Prostate gland (tissue), 2 donors: ENCODE measurements around the gene SLC39A11. TPM values are rescaled to one million over a fixed set of nuclear protein-coding genes. Genes with fewer than 3 reads are reported as not detected.

Source experiments
- DNase-seq: peaks from one replicate; pipeline ENCODE4 v3.0.0-alpha.2; 2019; ENCODE audit warnings: low spot score
- H3K27ac ChIP-seq, 2 donors: fragments of 200-600 bp; sonication (generic); 2 replicates each; pipeline ENCODE4 v1.5.1; 2017 to 2019
- H3K27me3 ChIP-seq: fragments of 200-600 bp; sonication (generic); replicated peaks from 2 replicates; pipeline ENCODE4 v1.5.1; 2019; ENCODE audit not compliant: insufficient read depth
- H3K36me3 ChIP-seq, 2 donors: fragments of 200-600 bp; sonication (generic); 1 replicate in 1 of 2; 2 replicates in 1 of 2; pipeline versions ENCODE4 v1.5.1 to v1.8.1; 2017 to 2019
- H3K4me1 ChIP-seq: fragments of 200-600 bp; sonication (generic); replicated peaks from 2 replicates; pipeline ENCODE4 v1.5.1; 2019
- H3K4me3 ChIP-seq, 2 donors: fragments of 200-600 bp; sonication (generic); 2 replicates each; pipeline ENCODE4 v1.5.1; 2017 to 2019
- H3K9me3 ChIP-seq: fragments of 200-600 bp; sonication (generic); 2 replicates; pipeline ENCODE4 v1.5.1; 2017
- POLR2A ChIP-seq: fragments of 450-650 bp; IDR thresholded peaks from one replicate; pipeline ENCODE4 v1.6.1; 2016; ENCODE audit warnings: antibody characterized with exemption, mild to moderate bottlenecking
- POLR2AphosphoS5 ChIP-seq: sonication (generic); formaldehyde crosslinking; IDR thresholded peaks from one replicate; pipeline ENCODE4 v1.6.1; 2017; ENCODE audit warnings: antibody characterized with exemption
- WGBS: methylation state at CpG from one replicate; pipeline ENCODE4 v1.1.5; 2018; 5-methylcytosine and 5-hydroxymethylcytosine counted together
- intact Hi-C: fragments of 100-400 bp; cut with DNase I; formaldehyde crosslinking; loops from one replicate; pipeline ENCODE4 v1.14.2; 2022
- total RNA-seq, 2 donors: library from RNA; depleted of rRNA; stranded (reverse); fragments of >200 nt; gene quantifications; one replicate each; pipeline ENCODE4 v1.1.0, GENCODE V29; 2016
- TF ChIP-seq, protein P1 (sequence below), 4 experiments: fragments of 200-600 bp in 2 of 4; fragments of 450-650 bp in 2 of 4; sonication (generic) in 2 of 4; IDR thresholded peaks; 1 replicate in 3 of 4; 2 replicates in 1 of 4; pipeline ENCODE4 v1.5.1; 2016 to 2019; ENCODE audit warnings: antibody characterized with exemption in 4 of 4, mild to moderate bottlenecking in 2 of 4, moderate library complexity in 2 of 4

SLC39A11 gene
- total RNA-seq, 2 donors from 2014 or later: 15.1 to 29.7 TPM

DNA sequence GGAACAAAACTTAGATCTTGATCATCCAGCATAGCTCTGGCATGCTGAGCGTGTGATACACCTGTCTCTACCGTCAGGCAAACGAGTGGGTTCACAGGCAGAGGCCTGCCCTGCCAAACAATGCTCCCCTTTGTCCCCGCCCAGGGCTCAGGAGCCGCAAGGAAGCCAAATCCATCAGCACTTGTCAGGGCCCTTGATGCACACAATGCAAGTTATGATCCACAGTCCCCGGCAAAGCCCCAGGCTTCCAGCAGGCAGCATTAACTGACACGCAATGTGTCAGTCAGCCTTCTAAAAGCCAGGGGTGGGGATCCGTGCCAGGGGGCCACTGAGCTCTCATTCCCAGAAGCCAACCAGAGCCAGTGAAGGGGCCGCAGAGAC lies 460.9 kb downstream of the SLC39A11 start:
- Histone ChIP-seq H3K27ac (no peak overlapping the region), H3K9me3 (no peaks in the 10 kb centered on the region), H3K36me3 (no peaks in the 10 kb centered on the region), H3K4me3 (no peak overlapping the region), H3K4me1 (no peaks in the 10 kb centered on the region), H3K27me3 (no peaks in the 10 kb centered on the region)
- 68% methylated on average over 9 of the region's 9 CpGs for WGBS
- TF ChIP-seq POLR2A: no peak
- TF ChIP-seq POLR2AphosphoS5: no peak
- TF ChIP-seq, protein P1, sequence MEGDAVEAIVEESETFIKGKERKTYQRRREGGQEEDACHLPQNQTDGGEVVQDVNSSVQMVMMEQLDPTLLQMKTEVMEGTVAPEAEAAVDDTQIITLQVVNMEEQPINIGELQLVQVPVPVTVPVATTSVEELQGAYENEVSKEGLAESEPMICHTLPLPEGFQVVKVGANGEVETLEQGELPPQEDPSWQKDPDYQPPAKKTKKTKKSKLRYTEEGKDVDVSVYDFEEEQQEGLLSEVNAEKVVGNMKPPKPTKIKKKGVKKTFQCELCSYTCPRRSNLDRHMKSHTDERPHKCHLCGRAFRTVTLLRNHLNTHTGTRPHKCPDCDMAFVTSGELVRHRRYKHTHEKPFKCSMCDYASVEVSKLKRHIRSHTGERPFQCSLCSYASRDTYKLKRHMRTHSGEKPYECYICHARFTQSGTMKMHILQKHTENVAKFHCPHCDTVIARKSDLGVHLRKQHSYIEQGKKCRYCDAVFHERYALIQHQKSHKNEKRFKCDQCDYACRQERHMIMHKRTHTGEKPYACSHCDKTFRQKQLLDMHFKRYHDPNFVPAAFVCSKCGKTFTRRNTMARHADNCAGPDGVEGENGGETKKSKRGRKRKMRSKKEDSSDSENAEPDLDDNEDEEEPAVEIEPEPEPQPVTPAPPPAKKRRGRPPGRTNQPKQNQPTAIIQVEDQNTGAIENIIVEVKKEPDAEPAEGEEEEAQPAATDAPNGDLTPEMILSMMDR (IDR thresholded peaks at IDR 0.05): no peak
- intact Hi-C loops: no loop called here
- no peak for DNase-seq

DNA sequence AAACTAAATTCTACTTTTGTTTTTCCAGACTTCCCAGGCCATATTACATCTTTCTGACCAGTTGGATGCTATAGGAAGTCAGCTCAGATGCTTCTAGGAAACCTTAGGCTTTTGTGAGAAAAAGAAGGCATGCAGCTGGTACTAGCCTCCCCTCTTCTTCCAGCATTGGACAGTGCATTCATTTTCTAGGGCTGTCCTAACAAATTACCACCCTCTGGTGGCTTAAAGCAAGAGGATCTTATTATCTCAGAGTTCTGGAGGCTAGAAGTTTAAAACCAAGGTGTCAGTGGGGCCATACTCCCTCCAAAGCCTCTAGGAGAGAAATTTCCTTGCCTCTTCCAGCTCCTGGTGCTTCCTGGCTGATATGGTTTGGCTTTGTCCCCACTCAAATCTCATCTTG lies 467.8 kb downstream of the SLC39A11 start:
- Histone ChIP-seq H3K9me3 (no peaks in the 10 kb centered on the region), H3K4me3 (no peak overlapping the region), H3K27ac (no peak overlapping the region), H3K36me3 (no peaks in the 10 kb centered on the region), H3K27me3 (peaks cover 4% of the 10 kb centered on the region), H3K4me1 (no peaks in the 10 kb centered on the region)
- intact Hi-C loops: no loop called here
- no peak for TF ChIP-seq POLR2A
- TF ChIP-seq, protein P1 (IDR thresholded peaks at IDR 0.05): no peak
- TF ChIP-seq POLR2AphosphoS5: no peak
- DNase-seq: no peak

DNA sequence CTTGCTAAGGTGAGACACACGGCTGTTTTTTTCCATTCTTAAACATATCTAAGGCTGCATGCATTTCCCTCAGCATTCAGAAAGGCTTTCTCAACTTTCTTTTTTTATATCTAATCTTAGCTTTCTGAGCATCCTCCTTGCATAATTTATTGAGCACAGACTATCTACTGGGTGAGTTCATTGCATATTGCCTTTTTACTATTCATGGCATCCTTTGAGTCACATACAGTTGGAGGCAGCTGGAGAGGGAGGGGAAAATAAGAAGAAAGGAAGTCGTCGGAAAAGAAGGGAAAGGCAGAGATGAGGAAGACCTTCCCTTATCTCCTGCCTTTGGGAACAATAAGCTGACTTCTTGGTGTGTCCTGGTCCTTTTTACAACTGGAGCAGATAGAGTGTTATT lies 468.3 kb downstream of the SLC39A11 start:
- H3K27ac ChIP-seq: no peak overlapping the region
- WGBS: 76% methylated on average over 3 of the region's 3 CpGs
- H3K4me1 ChIP-seq: no peaks in the 10 kb centered on the region
- no peaks in the 10 kb centered on the region for H3K9me3 ChIP-seq
- TF ChIP-seq, protein P1 (IDR thresholded peaks at IDR 0.05): no peak
- TF ChIP-seq POLR2A (no peak), POLR2AphosphoS5 (no peak)
- no peak for DNase-seq
- peaks cover 4% of the 10 kb centered on the region for H3K27me3 ChIP-seq
- intact Hi-C loops: no loop called here
- no peaks in the 10 kb centered on the region for H3K36me3 ChIP-seq
- no peak overlapping the region for H3K4me3 ChIP-seq

DNA sequence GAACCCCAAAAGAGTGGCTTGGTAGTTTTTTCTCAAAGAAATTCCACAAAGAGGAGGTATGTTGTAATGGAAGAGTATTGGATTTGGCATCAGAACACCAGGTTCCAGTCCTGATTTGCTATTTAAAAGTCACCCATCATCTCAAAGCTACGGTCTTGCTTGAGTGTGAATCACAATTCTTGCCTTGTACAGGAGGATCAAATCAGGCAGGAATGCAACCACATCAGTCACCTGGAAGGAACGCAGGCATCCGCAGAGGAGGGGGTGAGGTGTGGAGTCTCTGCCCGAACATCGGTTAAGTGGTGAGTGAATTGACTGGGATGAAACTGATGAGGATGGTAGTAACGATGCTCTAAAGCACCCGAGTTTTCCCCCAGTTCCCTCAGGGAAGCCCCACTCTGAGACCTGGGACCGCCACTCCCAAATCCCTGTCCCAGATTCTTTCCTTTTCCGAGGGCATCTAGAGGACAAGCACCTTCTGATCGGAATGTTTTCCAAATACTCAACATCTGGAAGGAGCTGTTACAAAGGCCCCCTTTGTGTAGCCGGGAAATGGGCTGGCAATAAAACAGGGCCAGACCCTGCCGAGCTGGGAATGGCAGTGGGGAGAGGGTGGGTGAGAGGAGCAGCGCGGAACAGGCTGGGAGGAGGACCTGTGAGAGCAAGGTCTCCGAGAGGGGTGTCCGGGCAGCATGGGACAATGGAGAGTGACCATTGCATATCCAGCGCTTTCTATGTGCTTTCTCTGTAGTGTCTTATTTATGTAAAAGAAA lies 469.6 kb downstream of the SLC39A11 start:
- Histone ChIP-seq H3K4me3 (no peak overlapping the region), H3K9me3 (no peaks in the 10 kb centered on the region), H3K27ac (no peak overlapping the region), H3K4me1 (no peaks in the 10 kb centered on the region), H3K27me3 (peaks cover 4% of the 10 kb centered on the region), H3K36me3 (no peaks in the 10 kb centered on the region)
- 42% methylated on average over 17 of the region's 17 CpGs for WGBS
- DNase-seq: no peak
- intact Hi-C loops: no loop called here
- TF ChIP-seq POLR2A: no peak

DNA sequence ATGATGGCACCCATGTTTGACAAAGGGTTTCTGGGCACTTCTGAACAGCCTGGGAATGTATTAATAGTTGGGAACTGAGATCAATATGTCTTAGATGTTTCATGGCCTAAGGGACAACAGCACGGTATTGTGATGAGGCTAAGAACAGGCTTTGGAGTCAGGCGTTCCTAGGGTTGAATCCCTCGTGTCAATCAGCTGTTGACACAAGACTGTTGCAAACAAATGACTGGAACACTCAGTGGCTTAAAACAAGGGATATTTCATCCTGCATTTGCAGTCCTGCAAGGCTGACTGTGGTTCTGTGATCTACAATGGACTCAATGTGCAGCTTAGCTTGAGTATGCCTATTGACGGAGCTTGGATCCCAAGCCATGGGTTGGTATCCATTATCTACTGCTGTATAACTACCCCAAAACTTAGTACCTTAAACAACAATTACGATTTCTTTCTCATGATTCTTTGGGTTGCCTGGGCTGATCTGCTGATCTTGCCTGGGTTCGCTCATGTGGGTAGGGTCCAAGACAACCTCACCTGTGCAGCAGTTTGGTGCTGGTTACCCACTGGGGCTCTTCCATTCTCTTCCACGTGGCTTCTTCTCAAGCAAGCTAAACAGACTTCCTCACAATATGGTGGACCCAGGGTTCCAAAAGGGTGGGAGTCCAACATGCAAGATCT lies 472.4 kb downstream of the SLC39A11 start:
- H3K27me3 ChIP-seq: peaks cover 4% of the 10 kb centered on the region
- no peak overlapping the region for H3K4me3 ChIP-seq
- DNase-seq: no peak
- no peak overlapping the region for H3K27ac ChIP-seq
- H3K36me3 ChIP-seq: no peaks in the 10 kb centered on the region
- TF ChIP-seq, protein P1 (IDR thresholded peaks at IDR 0.05): no peak
- TF ChIP-seq POLR2A: no peak
- no peak for TF ChIP-seq POLR2AphosphoS5
- intact Hi-C loops: no loop called here
- no peaks in the 10 kb centered on the region for H3K9me3 ChIP-seq
- no peaks in the 10 kb centered on the region for H3K4me1 ChIP-seq
- 88% methylated on average over 7 of the region's 7 CpGs for WGBS
